ENCODE measurements around the gene LY6G5B.

The LY6G5B gene

GRCh38 chr6:31715022-31715958 lies 45.5 kb downstream of the LY6G5B start, which contains the start of gene LY6G6D:
Gene LY6G6D (plus strand): TSS chr6:31715348. CDS start chr6:31715356, 8 bp downstream.
- DNase-seq (ENCODE audit: low spot score): no peak

DNA sequence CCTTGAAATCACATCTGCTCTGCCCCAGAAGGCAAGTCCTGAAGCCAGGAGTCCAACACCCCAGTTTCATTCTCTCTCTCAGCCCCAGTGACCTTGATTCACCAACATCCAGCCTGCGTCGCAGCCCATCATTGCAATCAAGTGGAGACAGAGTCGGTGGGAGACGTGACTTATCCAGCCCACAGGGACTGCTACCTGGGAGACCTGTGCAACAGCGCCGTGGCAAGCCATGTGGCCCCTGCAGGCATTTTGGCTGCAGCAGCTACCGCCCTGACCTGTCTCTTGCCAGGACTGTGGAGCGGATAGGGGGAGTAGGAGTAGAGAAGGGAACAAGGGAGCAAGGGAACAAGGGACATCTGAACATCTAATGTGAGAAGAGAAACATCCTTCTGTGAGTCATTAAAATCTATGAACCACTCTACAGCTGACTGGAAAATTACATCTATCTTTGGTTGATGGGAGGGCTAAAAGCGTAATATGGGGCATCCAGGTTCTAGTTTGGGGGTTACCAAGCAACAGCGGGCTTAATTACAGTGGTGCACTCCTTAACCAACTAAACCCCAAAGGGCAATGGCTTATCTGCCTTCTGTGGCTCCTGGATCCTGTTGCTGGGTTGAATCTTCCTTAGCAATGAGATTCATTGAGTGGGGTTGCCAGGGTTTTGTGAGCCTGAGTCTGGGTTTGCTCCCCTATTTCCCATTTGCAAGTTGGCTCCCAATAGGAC lies 47.9 kb downstream of the LY6G5B start:
- no peak for DNase-seq (ENCODE audit: low spot score)

DNA sequence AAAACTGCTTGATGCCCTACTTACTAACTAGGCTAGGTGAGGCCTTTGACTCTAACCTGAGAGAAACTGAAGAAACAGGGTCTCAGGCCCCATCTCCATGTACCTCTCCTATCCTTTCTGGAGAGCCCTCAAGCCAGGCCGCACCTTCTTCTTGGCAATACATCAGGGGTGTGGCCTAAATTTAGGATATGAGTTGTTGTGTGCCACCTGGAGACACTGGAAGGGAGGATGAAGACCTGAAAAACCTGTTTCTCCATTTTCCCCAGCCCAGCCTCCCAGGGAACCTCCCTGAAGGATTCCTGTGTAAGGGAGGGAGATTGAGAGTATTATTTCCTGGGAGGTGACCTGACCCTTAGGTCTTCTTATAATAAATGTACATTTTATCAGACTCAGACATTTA lies 48.5 kb downstream of the LY6G5B start:
- DNase-seq (ENCODE audit: low spot score): no peak

GRCh38 chr6:31719001-31719400 lies 49.2 kb downstream of the LY6G5B start:
- no peak for DNase-seq (ENCODE audit: low spot score)

- DNase-seq (ENCODE audit: low spot score): no peak
These were observed 50.5 kb downstream of the LY6G5B start for GRCh38 chr6:31720196-31720770.

DNA sequence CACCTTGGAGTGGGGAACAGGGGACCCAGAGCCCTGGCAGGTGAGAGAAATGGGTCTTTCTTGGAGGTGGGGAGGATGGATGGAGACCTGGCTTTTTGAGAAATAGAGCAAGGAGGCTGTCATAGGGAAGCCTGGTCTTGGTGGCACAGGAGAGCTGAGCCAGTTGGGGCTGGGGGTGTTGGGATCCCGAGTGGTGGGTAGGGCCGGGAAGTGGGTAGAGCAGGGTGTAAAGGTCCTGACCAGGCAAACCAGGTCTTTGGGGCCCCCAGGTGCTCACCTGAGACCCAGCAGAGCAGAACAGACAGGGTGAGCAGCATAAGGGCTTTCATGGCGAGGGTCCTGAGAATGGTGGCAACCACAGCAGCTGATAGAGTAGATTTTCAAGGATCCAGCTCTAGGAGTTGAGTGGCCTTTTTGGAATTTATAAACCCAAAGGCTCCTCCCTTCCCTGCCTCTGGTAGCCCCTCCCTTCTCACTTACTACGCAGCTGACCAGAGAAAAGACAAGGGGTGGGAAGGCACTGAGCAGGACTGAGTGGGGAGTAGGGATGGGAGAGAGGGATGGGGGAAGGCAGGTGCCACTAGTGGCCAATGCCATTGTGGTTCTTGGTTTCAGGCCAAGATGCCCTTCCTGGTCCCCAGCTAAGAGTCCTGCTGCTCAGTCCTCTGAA lies 51.7 kb downstream of the LY6G5B start, which contains the start of gene LY6G6C:
Gene LY6G6C, minus strand, starts transcription at position 396 of the 670 bp plus-strand sequence. Its CDS starts 67 bp downstream, at position 329.
- no peak for DNase-seq (ENCODE audit: low spot score)

- DNase-seq (ENCODE audit: low spot score): no peak
These were observed 52.4 kb downstream of the LY6G5B start for GRCh38 chr6:31722173-31722572.

Measured in CD4-positive, alpha-beta T cell treated with Interleukin-15 for 4 hours (primary cell).